Measurements from ENCODE around the gene INPP5A. TPM values are rescaled to one million over a fixed set of nuclear protein-coding genes. Genes with fewer than 3 reads are reported as not detected.

The INPP5A gene
- total and polyA plus RNA-seq, 9 of the 15 experiments (the other 6 are each of a cell fraction or from before 2014, with no cell fraction given): 0.66 to 11.6 (median 7.7) TPM

DNA sequence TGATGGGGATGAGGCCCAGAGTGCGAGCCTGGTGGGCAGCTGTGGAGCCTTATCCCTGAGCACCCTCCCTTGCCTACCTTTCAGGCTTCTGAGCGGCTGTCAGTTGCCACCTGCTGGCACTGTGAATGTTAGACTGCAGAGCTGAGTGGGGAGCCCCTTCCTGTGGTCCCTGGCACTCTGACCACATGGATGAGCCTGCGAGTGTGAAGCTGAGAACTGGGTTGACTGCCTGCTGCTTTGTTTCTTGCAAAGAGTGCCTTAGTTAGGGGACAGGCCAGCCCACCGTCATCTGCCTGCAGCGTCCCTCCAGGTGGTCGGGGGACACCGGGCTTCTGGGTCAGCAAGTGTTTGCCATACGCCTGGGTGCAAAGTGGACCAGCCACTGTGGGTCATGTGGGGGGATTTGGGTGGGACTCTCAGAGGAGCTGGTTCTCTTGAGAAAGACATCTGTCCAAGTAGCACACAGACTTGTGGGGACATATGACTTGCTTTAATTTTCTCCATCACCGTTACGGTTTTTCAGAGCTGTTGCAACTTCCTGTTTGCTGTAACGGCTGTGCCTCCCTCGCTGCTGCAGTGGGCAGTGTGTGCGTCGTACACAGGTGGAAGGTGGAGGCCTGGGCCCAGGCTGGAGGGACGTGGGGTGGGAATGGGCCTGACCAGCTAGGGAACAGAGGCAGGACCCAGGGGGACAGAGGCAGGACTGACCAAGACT is 13.7 kb downstream of the INPP5A start (continued):
- TF ChIP-seq MAZ (CRISPR knock-in tag; conservative IDR thresholded peaks at IDR 0.05 in 1 of 2, IDR thresholded peaks at IDR 0.05 in 1 of 2) (0 out of 4 replicates have a peak, but pooled peaks of 1 of the 2 experiments have one; percentile 40), STAG1 (CRISPR knock-in tag; IDR thresholded peaks at IDR 0.05; ENCODE audit: borderline replicate concordance) (no peak), MECOM (CRISPR knock-in tag; IDR thresholded peaks at IDR 0.05) (no peak), SAFB (IDR thresholded peaks at IDR 0.05; ENCODE audit: borderline replicate concordance, low read depth, low read length) (no peak), ZBTB17 (CRISPR knock-in tag; IDR thresholded peaks at IDR 0.05) (0 out of 2 replicates have a peak, but pooled peaks have one; percentile 41), CEBPB (tag; IDR thresholded peaks at IDR 0.05) (peak; percentile 53; the same call in 1 of the 2 replicates), EP300 (IDR thresholded peaks at IDR 0.05; ENCODE audit: low read length) (peak; percentile 59), PHF8 (IDR thresholded peaks at IDR 0.05; ENCODE audit: borderline replicate concordance, low read length) (peak; percentile 23; the same call in 1 of the 2 replicates), MYBL2 (IDR thresholded peaks at IDR 0.05; ENCODE audit: low read depth) (0 out of 2 replicates have a peak, but pooled peaks have one; percentile 32), MYBL2 (CRISPR knock-in tag; IDR thresholded peaks at IDR 0.05; ENCODE audit: borderline replicate concordance) (no peak), FOXJ2 (tag; IDR thresholded peaks at IDR 0.05) (no peak)
- TF ChIP-seq, protein P1, sequence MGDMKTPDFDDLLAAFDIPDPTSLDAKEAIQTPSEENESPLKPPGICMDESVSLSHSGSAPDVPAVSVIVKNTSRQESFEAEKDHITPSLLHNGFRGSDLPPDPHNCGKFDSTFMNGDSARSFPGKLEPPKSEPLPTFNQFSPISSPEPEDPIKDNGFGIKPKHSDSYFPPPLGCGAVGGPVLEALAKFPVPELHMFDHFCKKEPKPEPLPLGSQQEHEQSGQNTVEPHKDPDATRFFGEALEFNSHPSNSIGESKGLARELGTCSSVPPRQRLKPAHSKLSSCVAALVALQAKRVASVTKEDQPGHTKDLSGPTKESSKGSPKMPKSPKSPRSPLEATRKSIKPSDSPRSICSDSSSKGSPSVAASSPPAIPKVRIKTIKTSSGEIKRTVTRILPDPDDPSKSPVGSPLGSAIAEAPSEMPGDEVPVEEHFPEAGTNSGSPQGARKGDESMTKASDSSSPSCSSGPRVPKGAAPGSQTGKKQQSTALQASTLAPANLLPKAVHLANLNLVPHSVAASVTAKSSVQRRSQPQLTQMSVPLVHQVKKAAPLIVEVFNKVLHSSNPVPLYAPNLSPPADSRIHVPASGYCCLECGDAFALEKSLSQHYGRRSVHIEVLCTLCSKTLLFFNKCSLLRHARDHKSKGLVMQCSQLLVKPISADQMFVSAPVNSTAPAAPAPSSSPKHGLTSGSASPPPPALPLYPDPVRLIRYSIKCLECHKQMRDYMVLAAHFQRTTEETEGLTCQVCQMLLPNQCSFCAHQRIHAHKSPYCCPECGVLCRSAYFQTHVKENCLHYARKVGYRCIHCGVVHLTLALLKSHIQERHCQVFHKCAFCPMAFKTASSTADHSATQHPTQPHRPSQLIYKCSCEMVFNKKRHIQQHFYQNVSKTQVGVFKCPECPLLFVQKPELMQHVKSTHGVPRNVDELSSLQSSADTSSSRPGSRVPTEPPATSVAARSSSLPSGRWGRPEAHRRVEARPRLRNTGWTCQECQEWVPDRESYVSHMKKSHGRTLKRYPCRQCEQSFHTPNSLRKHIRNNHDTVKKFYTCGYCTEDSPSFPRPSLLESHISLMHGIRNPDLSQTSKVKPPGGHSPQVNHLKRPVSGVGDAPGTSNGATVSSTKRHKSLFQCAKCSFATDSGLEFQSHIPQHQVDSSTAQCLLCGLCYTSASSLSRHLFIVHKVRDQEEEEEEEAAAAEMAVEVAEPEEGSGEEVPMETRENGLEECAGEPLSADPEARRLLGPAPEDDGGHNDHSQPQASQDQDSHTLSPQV (IDR thresholded peaks at IDR 0.05): peak; percentile 48; the same call in 1 of the 2 replicates
- TF ChIP-seq, protein P2, sequence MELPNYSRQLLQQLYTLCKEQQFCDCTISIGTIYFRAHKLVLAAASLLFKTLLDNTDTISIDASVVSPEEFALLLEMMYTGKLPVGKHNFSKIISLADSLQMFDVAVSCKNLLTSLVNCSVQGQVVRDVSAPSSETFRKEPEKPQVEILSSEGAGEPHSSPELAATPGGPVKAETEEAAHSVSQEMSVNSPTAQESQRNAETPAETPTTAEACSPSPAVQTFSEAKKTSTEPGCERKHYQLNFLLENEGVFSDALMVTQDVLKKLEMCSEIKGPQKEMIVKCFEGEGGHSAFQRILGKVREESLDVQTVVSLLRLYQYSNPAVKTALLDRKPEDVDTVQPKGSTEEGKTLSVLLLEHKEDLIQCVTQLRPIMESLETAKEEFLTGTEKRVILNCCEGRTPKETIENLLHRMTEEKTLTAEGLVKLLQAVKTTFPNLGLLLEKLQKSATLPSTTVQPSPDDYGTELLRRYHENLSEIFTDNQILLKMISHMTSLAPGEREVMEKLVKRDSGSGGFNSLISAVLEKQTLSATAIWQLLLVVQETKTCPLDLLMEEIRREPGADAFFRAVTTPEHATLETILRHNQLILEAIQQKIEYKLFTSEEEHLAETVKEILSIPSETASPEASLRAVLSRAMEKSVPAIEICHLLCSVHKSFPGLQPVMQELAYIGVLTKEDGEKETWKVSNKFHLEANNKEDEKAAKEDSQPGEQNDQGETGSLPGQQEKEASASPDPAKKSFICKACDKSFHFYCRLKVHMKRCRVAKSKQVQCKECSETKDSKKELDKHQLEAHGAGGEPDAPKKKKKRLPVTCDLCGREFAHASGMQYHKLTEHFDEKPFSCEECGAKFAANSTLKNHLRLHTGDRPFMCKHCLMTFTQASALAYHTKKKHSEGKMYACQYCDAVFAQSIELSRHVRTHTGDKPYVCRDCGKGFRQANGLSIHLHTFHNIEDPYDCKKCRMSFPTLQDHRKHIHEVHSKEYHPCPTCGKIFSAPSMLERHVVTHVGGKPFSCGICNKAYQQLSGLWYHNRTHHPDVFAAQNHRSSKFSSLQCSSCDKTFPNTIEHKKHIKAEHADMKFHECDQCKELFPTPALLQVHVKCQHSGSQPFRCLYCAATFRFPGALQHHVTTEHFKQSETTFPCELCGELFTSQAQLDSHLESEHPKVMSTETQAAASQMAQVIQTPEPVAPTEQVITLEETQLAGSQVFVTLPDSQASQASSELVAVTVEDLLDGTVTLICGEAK (IDR thresholded peaks at IDR 0.05): peak; percentile 52; the same call in 1 of the 2 replicates
- TF ChIP-seq, protein P2 (CRISPR knock-in tag; IDR thresholded peaks at IDR 0.05): no peak

Data from K562 (cell line).